Smooth muscle cell (in vitro differentiated cells): ENCODE results near the gene NCKAP5. TPM values are rescaled to one million over a fixed set of nuclear protein-coding genes. Genes with fewer than 3 reads are reported as not detected.

Experiments
- DNase-seq: peaks from one replicate; lab custom pipeline; 2025; ENCODE audit not compliant: unreplicated experiment; lab: John Stamatoyannopoulos, UW
- H2AFZ ChIP-seq: fragments of 200-600 bp; sonication (generic); 2 replicates; pipeline ENCODE4 v1.6.0; 2016; ENCODE audit warnings: antibody characterized with exemption, low read depth, mild to moderate bottlenecking
- H3F3A ChIP-seq: fragments of 200-600 bp; sonication (generic); 2 replicates; pipeline ENCODE4 v1.6.0; 2017; ENCODE audit warnings: antibody characterized with exemption, low read depth
- H3K27ac ChIP-seq: fragments of 200-600 bp; sonication (generic); 2 replicates; pipeline ENCODE4 v1.5.1; 2016; ENCODE audit warnings: low read depth, mild to moderate bottlenecking
- H3K27me3 ChIP-seq: fragments of 200-600 bp; sonication (generic); 2 replicates; pipeline ENCODE4 v1.6.1; 2016; ENCODE audit warnings: low read depth, mild to moderate bottlenecking
- H3K36me3 ChIP-seq: fragments of 200-600 bp; sonication (generic); 2 replicates; pipeline ENCODE4 v1.5.1; 2016; ENCODE audit warnings: low read depth
- H3K4me1 ChIP-seq: fragments of 200-600 bp; sonication (generic); 2 replicates; pipeline ENCODE4 v1.5.1; 2016; ENCODE audit warnings: low read depth
- H3K4me2 ChIP-seq: fragments of 200-600 bp; sonication (generic); 2 replicates; pipeline ENCODE4 v1.6.0; 2016; ENCODE audit warnings: mild to moderate bottlenecking
- H3K4me3 ChIP-seq: fragments of 200-600 bp; sonication (generic); 2 replicates; pipeline ENCODE4 v1.5.1; 2016; ENCODE audit warnings: mild to moderate bottlenecking
- H3K79me2 ChIP-seq: fragments of 200-600 bp; sonication (generic); 2 replicates; pipeline ENCODE4 v1.6.0; 2016; ENCODE audit warnings: low read depth, mild to moderate bottlenecking
- H3K9ac ChIP-seq: fragments of 200-600 bp; sonication (generic); 2 replicates; pipeline ENCODE4 v1.6.0; 2016; ENCODE audit warnings: low read depth
- H3K9me3 ChIP-seq: fragments of 200-600 bp; sonication (generic); replicated peaks from 2 replicates; pipeline ENCODE4 v1.5.1; 2016; ENCODE audit warnings: low read depth
- H4K20me1 ChIP-seq: fragments of 200-600 bp; sonication (generic); 2 replicates; pipeline ENCODE4 v1.6.0; 2016; ENCODE audit warnings: low read depth
- CTCF ChIP-seq: fragments of 200-600 bp; sonication (generic); IDR thresholded peaks from 2 replicates; pipeline ENCODE4 v1.5.1; 2017; ENCODE audit warnings: borderline replicate concordance, mild to moderate bottlenecking, antibody characterized with exemption; ENCODE audit not compliant: insufficient read depth, poor library complexity, severe bottlenecking
- WGBS: methylation state at CpG from one replicate; pipeline ENCODE4 v1.1.7; 2016; ENCODE audit warnings: low lambda C conversion rate; 5-methylcytosine and 5-hydroxymethylcytosine counted together
- polyA plus RNA-seq: library from polyadenylated mRNA; unstranded; fragments of >200 nt; fragmentation: Nextera tagmentation; extraction: Ambion mirVana; gene quantifications from 2 replicates; pipeline ENCODE4 v1.2.1, GENCODE V29; 2016
- total RNA-seq: library from RNA; depleted of rRNA; stranded (reverse); fragments of >200 nt; gene quantifications from 2 replicates; pipeline ENCODE4 v1.2.3, GENCODE V29; 2014

The NCKAP5 gene
- total and polyA plus RNA-seq, 2 experiments from 2014 or later = 4.6 to 9.5 TPM

GRCh38 chr2:133432778-133433177, 135.5 kb downstream of the NCKAP5 start:
- Histone ChIP-seq H3K4me1 (no peaks in the 10 kb centered on the region), H3K27ac (no peak overlapping the region), H3K9me3 (no peaks in the 10 kb centered on the region), H3K4me2 (peak overlapping the region; percentile 25), H3K79me2 (no peaks in the 10 kb centered on the region), H3K9ac (no peak overlapping the region), H2AFZ (no peak overlapping the region), H3F3A (peaks cover 2% of the 10 kb centered on the region), H3K4me3 (no peak overlapping the region), H3K27me3 (no peaks in the 10 kb centered on the region), H4K20me1 (no peaks in the 10 kb centered on the region), H3K36me3 (no peaks in the 10 kb centered on the region)
- DNase-seq = no peak
- TF ChIP-seq CTCF = no peak

- no peaks in the 10 kb centered on the region for H3F3A ChIP-seq
- no peak for DNase-seq
- H3K4me2 ChIP-seq = peak overlapping the region; percentile 55
- no peaks in the 10 kb centered on the region for H4K20me1 ChIP-seq
- no peaks in the 10 kb centered on the region for H3K4me1 ChIP-seq
- H3K79me2 ChIP-seq = no peaks in the 10 kb centered on the region
- H3K36me3 ChIP-seq = no peaks in the 10 kb centered on the region
- H3K27me3 ChIP-seq = no peaks in the 10 kb centered on the region
- peak overlapping the region; percentile 7 for H2AFZ ChIP-seq
- TF ChIP-seq CTCF = no peak
- 3% methylated on average over 4 of the region's 4 CpGs for WGBS
- no peak overlapping the region for H3K4me3 ChIP-seq
- no peaks in the 10 kb centered on the region for H3K9me3 ChIP-seq
- peak overlapping the region; percentile 75 for H3K27ac ChIP-seq
- peak overlapping the region; percentile 5 for H3K9ac ChIP-seq
These were observed 137.0 kb downstream of the NCKAP5 start for GRCh38 chr2:133431289-133431688.

GRCh38 chr2:133426791-133427190, 141.5 kb downstream of the NCKAP5 start:
- Histone ChIP-seq H3K4me3 (no peak overlapping the region), H4K20me1 (no peaks in the 10 kb centered on the region), H3F3A (no peaks in the 10 kb centered on the region), H3K27me3 (no peaks in the 10 kb centered on the region), H3K36me3 (no peaks in the 10 kb centered on the region), H3K9ac (no peak overlapping the region), H3K9me3 (no peaks in the 10 kb centered on the region), H3K27ac (no peak overlapping the region), H3K4me1 (peaks cover 23% of the 10 kb centered on the region), H2AFZ (no peak overlapping the region), H3K79me2 (no peaks in the 10 kb centered on the region), H3K4me2 (no peak overlapping the region)
- WGBS = 84% methylated on average over 1 of the region's 1 CpG
- no peak for DNase-seq
- TF ChIP-seq CTCF = no peak

GRCh38 chr2:133425612-133426011, 142.7 kb downstream of the NCKAP5 start:
- Histone ChIP-seq H3K9ac (no peak overlapping the region), H3K4me2 (no peak overlapping the region), H3K79me2 (no peaks in the 10 kb centered on the region), H4K20me1 (no peaks in the 10 kb centered on the region), H3K27me3 (no peaks in the 10 kb centered on the region), H2AFZ (no peak overlapping the region), H3K9me3 (no peaks in the 10 kb centered on the region), H3K36me3 (no peaks in the 10 kb centered on the region), H3K27ac (peak overlapping the region; percentile 83), H3K4me1 (peaks cover 29% of the 10 kb centered on the region), H3K4me3 (no peak overlapping the region), H3F3A (no peaks in the 10 kb centered on the region)
- no peak for TF ChIP-seq CTCF
- WGBS = 62% methylated on average over 2 of the region's 2 CpGs
- DNase-seq = no peak
